Liver (tissue), 9 donors: ENCODE measurements around the gene ST8SIA6. TPM values are rescaled to one million over a fixed set of nuclear protein-coding genes. Genes with fewer than 3 reads are reported as not detected.

Source experiments
- DNase-seq: peaks from one replicate; pipeline ENCODE4 v3.0.0-alpha.2; 2017; ENCODE audit warnings: low spot score
- H3K27ac ChIP-seq, 2 donors: one replicate each; pipeline ENCODE4 v1.7.0; 2013; ENCODE audit warnings: inconsistent platforms in 2 of 2, low read length in 2 of 2, control low read depth in 1 of 2, low read depth in 1 of 2, mild to moderate bottlenecking in 1 of 2
- H3K27me3 ChIP-seq, 4 donors: one replicate each; pipeline versions ENCODE4 v1.6.1 to v1.7.0; 2013; ENCODE audit warnings: low read length in 3 of 4, inconsistent platforms in 1 of 4, mild to moderate bottlenecking in 1 of 4, moderate library complexity in 1 of 4; ENCODE audit not compliant: control insufficient read depth in 4 of 4, insufficient read depth in 4 of 4
- H3K36me3 ChIP-seq, 4 donors: one replicate each; pipeline versions ENCODE4 v1.6.1 to v1.7.0; 2013; ENCODE audit warnings: low read length in 3 of 4, mild to moderate bottlenecking in 3 of 4, low read depth in 1 of 4, moderate library complexity in 1 of 4; ENCODE audit not compliant: control insufficient read depth in 4 of 4, insufficient read depth in 3 of 4
- H3K4me1 ChIP-seq, 4 donors: one replicate each; pipeline versions ENCODE4 v1.6.1 to v1.7.0; 2013; ENCODE audit warnings: low read length in 3 of 4, mild to moderate bottlenecking in 3 of 4, moderate library complexity in 1 of 4; ENCODE audit not compliant: control insufficient read depth in 4 of 4, insufficient read depth in 4 of 4
- H3K4me3 ChIP-seq, 3 donors: one replicate each; pipeline versions ENCODE4 v1.6.1 to v1.7.0; 2013; ENCODE audit warnings: low read length in 3 of 3, control low read depth in 1 of 3, low read depth in 1 of 3, mild to moderate bottlenecking in 1 of 3
- H3K9ac ChIP-seq, 2 donors: one replicate each; pipeline ENCODE4 v1.7.0; 2013; ENCODE audit warnings: low read length in 2 of 2, mild to moderate bottlenecking in 2 of 2, moderate library complexity in 2 of 2, control low read depth in 1 of 2, low read depth in 1 of 2
- H3K9me3 ChIP-seq, 4 donors: one replicate each; pipeline versions ENCODE4 v1.6.1 to v1.7.0; 2013; ENCODE audit warnings: low read length in 3 of 4; ENCODE audit not compliant: control insufficient read depth in 4 of 4
- EGR1 ChIP-seq, 2 donors: IDR thresholded peaks; 2 replicates each; pipeline ENCODE4 v1.6.1; 2016 to 2018; ENCODE audit warnings: antibody characterized with exemption in 2 of 2, low read depth in 2 of 2
- FOXA1 ChIP-seq: IDR thresholded peaks from 2 replicates; pipeline ENCODE4 v1.6.1; 2016; ENCODE audit warnings: antibody characterized with exemption
- FOXA2 ChIP-seq: IDR thresholded peaks from 2 replicates; pipeline ENCODE4 v1.6.1; 2016; ENCODE audit warnings: antibody characterized with exemption
- HNF4A ChIP-seq, 2 donors: conservative IDR thresholded peaks; 2 replicates each; pipeline ENCODE4 v1.6.1; 2016; ENCODE audit warnings: antibody characterized with exemption in 2 of 2, mild to moderate bottlenecking in 2 of 2
- JUND ChIP-seq, 2 donors: IDR thresholded peaks; 2 replicates each; pipeline ENCODE4 v1.6.1; 2016; ENCODE audit warnings: antibody characterized with exemption in 2 of 2
- RAD21 ChIP-seq, 2 donors: IDR thresholded peaks; 2 replicates each; pipeline ENCODE4 v1.6.1; 2016; ENCODE audit warnings: antibody characterized with exemption in 2 of 2, mild to moderate bottlenecking in 2 of 2
- RXRA ChIP-seq, 2 donors: IDR thresholded peaks; 2 replicates each; pipeline ENCODE4 v1.6.1; 2017 to 2018; ENCODE audit warnings: antibody characterized with exemption in 2 of 2, mild to moderate bottlenecking in 1 of 2
- SP1 ChIP-seq: IDR thresholded peaks from 2 replicates; pipeline ENCODE4 v1.6.1; 2018; ENCODE audit warnings: antibody characterized with exemption, mild to moderate bottlenecking
- TAF1 ChIP-seq: conservative IDR thresholded peaks from 2 replicates; pipeline ENCODE4 v1.6.1; 2016; ENCODE audit warnings: antibody characterized with exemption, mild to moderate bottlenecking
- YY1 ChIP-seq: IDR thresholded peaks from 2 replicates; pipeline ENCODE4 v1.6.1; 2016; ENCODE audit warnings: antibody characterized with exemption, mild to moderate bottlenecking
- WGBS: extraction: QIAGEN DNeasy Blood & Tissue Kit; methylation state at CpG from one replicate; pipeline ENCODE4 v1.1.7; 2013; 5-methylcytosine and 5-hydroxymethylcytosine counted together
- polyA plus RNA-seq, 2 donors: library from polyadenylated mRNA; stranded (reverse) in 1 of 2; unstranded in 1 of 2; fragments of 200-250 nt in 1 of 2; fragments of >200 nt in 1 of 2; fragmentation: Nextera tagmentation in 1 of 2; extraction: Ambion mirVana in 1 of 2; gene quantifications; one replicate each; pipeline versions ENCODE4 v1.2.1 to v1.2.3, GENCODE V29; 2013 to 2015
- total RNA-seq, 2 donors: library from RNA; depleted of rRNA; stranded (reverse); fragments of >200 nt; gene quantifications; one replicate each; pipeline ENCODE4 v1.2.3, GENCODE V29; 2014
- TF ChIP-seq, protein P1 (sequence below): IDR thresholded peaks from 2 replicates; pipeline ENCODE4 v1.6.1; 2016; ENCODE audit warnings: antibody characterized with exemption
- TF ChIP-seq, protein P2 (sequence below): IDR thresholded peaks from 2 replicates; pipeline ENCODE4 v1.6.1; 2016; ENCODE audit warnings: antibody characterized with exemption
- TF ChIP-seq, protein P3 (sequence below): IDR thresholded peaks from 2 replicates; pipeline ENCODE4 v1.6.1; 2016; ENCODE audit warnings: antibody characterized with exemption
- TF ChIP-seq, protein P4 (sequence below): IDR thresholded peaks from 2 replicates; pipeline ENCODE4 v1.6.1; 2016; ENCODE audit warnings: antibody characterized with exemption, mild to moderate bottlenecking
- donor health status: healthy.
- donor health status: healthy.
- donor health status: healthy.
- donor health status: healthy.
- donor health status: healthy.

Gene ST8SIA6
- total and polyA plus RNA-seq, 4 donors, result 0.53 to 5.8 (median 1.0) TPM

DNA sequence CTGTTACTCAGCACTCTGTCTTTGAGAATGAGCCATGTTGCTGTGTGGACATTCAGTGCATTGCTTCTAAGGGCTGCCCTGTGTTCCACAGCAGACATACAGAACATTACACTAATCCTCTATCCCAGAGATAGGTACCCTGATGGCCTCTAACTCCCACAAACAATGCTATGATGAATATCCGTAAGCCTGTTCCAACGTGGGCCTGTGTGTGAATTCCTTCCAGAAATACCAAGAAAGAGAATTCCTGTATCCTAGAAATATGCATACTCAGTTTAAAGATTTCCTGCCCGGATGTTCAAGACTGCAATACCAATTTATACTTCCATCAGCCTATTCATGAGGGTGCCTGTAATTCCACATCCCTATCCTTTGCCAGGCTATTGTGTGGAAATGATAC lies 21.3 kb upstream of the ST8SIA6 start:
- no peak overlapping the region for H3K4me3 ChIP-seq
- no peaks in the 10 kb centered on the region for H3K36me3 ChIP-seq
- H3K27ac ChIP-seq, result no peak overlapping the region
- H3K9ac ChIP-seq, result no peak overlapping the region
- DNase-seq, result no peak
- TF ChIP-seq RXRA (IDR thresholded peaks at IDR 0.05) (no peak), JUND (IDR thresholded peaks at IDR 0.05) (no peak)
- WGBS, result 64% methylated on average over 3 of the region's 3 CpGs
- no peaks in the 10 kb centered on the region for H3K4me1 ChIP-seq
- H3K9me3 ChIP-seq, result no peaks in the 10 kb centered on the region
- no peaks in the 10 kb centered on the region for H3K27me3 ChIP-seq

DNA sequence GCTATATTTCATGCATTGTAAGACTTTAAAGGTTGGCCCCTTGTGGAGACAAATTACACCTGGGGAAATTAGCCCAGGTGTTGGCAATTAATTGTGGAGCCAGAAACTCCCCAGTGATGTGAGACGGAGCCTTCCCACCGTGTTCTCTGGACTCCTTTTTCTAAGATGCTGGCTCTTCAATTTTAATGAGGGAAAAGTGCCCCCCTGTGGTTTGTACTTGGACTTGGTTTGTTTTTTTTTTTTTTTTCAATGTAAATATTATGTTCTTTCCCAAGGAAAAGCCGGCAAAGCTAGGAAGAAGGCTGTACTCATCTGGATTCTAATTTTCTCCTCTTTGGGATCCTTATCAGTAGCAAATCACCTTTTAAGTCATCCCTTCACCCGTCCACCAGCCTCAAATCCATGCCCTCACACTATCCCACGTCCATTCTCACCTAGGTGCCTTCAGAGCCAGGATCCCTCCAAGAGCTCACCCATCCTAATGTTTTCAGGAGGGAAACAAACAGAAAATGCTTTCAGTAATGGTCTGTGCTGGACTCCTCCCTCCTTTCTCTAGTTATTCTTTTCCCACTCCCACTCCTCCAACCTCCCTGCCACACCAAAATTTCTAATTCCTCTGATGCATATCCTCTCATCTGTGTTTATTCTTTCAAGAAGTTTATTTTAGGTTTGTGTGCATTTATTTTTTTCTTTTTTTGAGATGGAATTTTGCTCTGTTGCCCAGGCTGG lies 20.4 kb upstream of the ST8SIA6 start:
- Histone ChIP-seq H3K4me3 (no peak overlapping the region), H3K9me3 (no peaks in the 10 kb centered on the region), H3K4me1 (no peaks in the 10 kb centered on the region), H3K9ac (no peak overlapping the region), H3K36me3 (no peaks in the 10 kb centered on the region), H3K27ac (no peak overlapping the region), H3K27me3 (peaks cover 0 to 2% (median 0%) of the 10 kb centered on the region in 4 donors)
- WGBS, result 32% methylated on average over 5 of the region's 5 CpGs
- no peak for DNase-seq
- TF ChIP-seq, protein P1, sequence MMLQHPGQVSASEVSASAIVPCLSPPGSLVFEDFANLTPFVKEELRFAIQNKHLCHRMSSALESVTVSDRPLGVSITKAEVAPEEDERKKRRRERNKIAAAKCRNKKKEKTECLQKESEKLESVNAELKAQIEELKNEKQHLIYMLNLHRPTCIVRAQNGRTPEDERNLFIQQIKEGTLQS, result no peak
- TF ChIP-seq, protein P2, sequence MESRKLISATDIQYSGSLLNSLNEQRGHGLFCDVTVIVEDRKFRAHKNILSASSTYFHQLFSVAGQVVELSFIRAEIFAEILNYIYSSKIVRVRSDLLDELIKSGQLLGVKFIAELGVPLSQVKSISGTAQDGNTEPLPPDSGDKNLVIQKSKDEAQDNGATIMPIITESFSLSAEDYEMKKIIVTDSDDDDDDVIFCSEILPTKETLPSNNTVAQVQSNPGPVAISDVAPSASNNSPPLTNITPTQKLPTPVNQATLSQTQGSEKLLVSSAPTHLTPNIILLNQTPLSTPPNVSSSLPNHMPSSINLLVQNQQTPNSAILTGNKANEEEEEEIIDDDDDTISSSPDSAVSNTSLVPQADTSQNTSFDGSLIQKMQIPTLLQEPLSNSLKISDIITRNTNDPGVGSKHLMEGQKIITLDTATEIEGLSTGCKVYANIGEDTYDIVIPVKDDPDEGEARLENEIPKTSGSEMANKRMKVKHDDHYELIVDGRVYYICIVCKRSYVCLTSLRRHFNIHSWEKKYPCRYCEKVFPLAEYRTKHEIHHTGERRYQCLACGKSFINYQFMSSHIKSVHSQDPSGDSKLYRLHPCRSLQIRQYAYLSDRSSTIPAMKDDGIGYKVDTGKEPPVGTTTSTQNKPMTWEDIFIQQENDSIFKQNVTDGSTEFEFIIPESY, result no peak
- TF ChIP-seq FOXA1 (no peak), EGR1 (IDR thresholded peaks at IDR 0.05; ENCODE audit: low read depth in 2 of 2) (no peak), RAD21 (IDR thresholded peaks at IDR 0.05) (peak in 1 of 2 donors; percentile 11), SP1 (no peak)
- TF ChIP-seq, protein P3, sequence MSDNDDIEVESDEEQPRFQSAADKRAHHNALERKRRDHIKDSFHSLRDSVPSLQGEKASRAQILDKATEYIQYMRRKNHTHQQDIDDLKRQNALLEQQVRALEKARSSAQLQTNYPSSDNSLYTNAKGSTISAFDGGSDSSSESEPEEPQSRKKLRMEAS, result no peak

DNA sequence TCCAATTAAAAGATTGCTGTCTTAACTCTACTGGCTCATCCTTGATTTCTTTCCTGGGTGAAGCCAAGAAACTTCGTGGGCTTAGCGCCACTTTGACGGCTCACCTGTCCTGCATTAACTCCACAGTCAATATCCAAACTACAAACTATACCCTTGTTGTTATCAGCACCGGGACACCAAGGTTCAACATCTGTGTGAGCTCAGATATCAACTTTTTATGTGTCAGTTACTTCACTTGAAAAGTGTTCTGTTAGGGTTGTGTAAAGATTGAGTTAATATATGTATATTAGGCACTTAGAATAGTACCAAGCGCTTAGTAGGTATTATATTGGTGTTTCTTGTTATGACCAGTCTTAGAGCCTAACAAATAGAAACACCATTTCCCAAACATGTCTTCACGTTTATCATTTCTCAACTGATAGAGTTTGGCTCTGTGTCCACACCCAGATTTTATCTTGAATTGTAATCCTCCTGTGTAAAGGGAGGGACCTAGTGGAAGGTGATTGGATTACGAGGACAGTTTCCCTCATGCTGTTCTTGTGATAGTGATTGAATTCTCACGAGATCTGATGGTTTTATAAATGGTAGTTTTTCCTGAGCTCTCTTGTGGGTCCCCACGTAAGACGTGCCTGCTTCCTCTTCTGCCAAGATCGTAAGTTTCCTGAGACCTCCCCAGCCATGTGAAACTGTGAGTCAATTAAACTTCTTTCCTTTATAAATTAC lies 19.0 kb upstream of the ST8SIA6 start:
- Histone ChIP-seq H3K4me3 (no peak overlapping the region), H3K4me1 (no peaks in the 10 kb centered on the region), H3K9ac (no peak overlapping the region), H3K9me3 (no peaks in the 10 kb centered on the region), H3K36me3 (no peaks in the 10 kb centered on the region), H3K27ac (no peak overlapping the region), H3K27me3 (peaks cover 0 to 3% (median 0%) of the 10 kb centered on the region in 4 donors)
- WGBS, result 54% methylated on average over 11 of the region's 11 CpGs
- DNase-seq, result no peak
- TF ChIP-seq, protein P1, result no peak
- TF ChIP-seq RXRA (IDR thresholded peaks at IDR 0.05) (no peak), JUND (IDR thresholded peaks at IDR 0.05) (no peak), YY1 (no peak), EGR1 (IDR thresholded peaks at IDR 0.05; ENCODE audit: low read depth in 2 of 2) (no peak), HNF4A (conservative IDR thresholded peaks at IDR 0.05) (no peak), FOXA2 (no peak), TAF1 (no peak)
- TF ChIP-seq, protein P3, result no peak
- TF ChIP-seq, protein P4, sequence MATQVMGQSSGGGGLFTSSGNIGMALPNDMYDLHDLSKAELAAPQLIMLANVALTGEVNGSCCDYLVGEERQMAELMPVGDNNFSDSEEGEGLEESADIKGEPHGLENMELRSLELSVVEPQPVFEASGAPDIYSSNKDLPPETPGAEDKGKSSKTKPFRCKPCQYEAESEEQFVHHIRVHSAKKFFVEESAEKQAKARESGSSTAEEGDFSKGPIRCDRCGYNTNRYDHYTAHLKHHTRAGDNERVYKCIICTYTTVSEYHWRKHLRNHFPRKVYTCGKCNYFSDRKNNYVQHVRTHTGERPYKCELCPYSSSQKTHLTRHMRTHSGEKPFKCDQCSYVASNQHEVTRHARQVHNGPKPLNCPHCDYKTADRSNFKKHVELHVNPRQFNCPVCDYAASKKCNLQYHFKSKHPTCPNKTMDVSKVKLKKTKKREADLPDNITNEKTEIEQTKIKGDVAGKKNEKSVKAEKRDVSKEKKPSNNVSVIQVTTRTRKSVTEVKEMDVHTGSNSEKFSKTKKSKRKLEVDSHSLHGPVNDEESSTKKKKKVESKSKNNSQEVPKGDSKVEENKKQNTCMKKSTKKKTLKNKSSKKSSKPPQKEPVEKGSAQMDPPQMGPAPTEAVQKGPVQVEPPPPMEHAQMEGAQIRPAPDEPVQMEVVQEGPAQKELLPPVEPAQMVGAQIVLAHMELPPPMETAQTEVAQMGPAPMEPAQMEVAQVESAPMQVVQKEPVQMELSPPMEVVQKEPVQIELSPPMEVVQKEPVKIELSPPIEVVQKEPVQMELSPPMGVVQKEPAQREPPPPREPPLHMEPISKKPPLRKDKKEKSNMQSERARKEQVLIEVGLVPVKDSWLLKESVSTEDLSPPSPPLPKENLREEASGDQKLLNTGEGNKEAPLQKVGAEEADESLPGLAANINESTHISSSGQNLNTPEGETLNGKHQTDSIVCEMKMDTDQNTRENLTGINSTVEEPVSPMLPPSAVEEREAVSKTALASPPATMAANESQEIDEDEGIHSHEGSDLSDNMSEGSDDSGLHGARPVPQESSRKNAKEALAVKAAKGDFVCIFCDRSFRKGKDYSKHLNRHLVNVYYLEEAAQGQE, result no peak
- TF ChIP-seq, protein P2, result no peak
